ENCODE results near the gene PERCC1. TPM values are rescaled to one million over a fixed set of nuclear protein-coding genes. Genes with fewer than 3 reads are reported as not detected.

The PERCC1 gene
- total RNA-seq, 6 experiments from 2014 or later, result not detected

DNA sequence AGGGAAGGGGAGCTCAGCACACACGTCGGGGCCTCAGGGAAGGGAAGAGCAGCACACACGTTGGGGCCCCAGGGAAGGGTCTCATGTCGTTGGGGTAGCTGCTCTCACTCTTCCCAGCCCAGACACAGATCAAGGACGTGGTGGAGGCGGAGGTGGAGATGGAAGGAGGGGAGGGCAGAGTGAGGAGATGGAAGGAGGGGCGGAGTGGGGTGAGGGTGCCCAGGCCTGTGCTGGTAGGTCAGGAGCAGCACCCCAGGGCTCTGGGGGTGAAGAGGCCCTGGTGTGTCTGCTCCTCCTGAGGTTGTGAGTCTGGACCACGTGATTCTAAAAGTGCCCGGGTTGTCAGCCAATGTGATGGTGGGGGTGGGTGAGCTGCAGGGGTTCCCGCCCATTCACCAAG lies 29.1 kb downstream of the PERCC1 start:
- H3K9me3 Mint-ChIP-seq, result no peaks in the 10 kb centered on the region
- no peak overlapping the region for H3K27ac Mint-ChIP-seq
- H3K4me3 Mint-ChIP-seq, result no peak overlapping the region
- H3K27me3 Mint-ChIP-seq (ENCODE audit: insufficient read depth), result no peaks in the 10 kb centered on the region; the same call in 1 of the 2 replicates
- no peak for DNase-seq
- TF ChIP-seq, protein P1, sequence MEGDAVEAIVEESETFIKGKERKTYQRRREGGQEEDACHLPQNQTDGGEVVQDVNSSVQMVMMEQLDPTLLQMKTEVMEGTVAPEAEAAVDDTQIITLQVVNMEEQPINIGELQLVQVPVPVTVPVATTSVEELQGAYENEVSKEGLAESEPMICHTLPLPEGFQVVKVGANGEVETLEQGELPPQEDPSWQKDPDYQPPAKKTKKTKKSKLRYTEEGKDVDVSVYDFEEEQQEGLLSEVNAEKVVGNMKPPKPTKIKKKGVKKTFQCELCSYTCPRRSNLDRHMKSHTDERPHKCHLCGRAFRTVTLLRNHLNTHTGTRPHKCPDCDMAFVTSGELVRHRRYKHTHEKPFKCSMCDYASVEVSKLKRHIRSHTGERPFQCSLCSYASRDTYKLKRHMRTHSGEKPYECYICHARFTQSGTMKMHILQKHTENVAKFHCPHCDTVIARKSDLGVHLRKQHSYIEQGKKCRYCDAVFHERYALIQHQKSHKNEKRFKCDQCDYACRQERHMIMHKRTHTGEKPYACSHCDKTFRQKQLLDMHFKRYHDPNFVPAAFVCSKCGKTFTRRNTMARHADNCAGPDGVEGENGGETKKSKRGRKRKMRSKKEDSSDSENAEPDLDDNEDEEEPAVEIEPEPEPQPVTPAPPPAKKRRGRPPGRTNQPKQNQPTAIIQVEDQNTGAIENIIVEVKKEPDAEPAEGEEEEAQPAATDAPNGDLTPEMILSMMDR (IDR thresholded peaks at IDR 0.05), result no peak
- H3K36me3 Mint-ChIP-seq (ENCODE audit: low read depth), result no peaks in the 10 kb centered on the region
- H3K4me1 Mint-ChIP-seq (ENCODE audit: low read depth), result no peaks in the 10 kb centered on the region

- Mint-ChIP-seq H3K27ac (no peak overlapping the region), H3K9me3 (no peaks in the 10 kb centered on the region), H3K27me3 (ENCODE audit: insufficient read depth) (no peaks in the 10 kb centered on the region; the same call in 1 of the 2 replicates), H3K36me3 (ENCODE audit: low read depth) (no peaks in the 10 kb centered on the region), H3K4me3 (no peak overlapping the region), H3K4me1 (ENCODE audit: low read depth) (no peaks in the 10 kb centered on the region)
- no peak for DNase-seq
- TF ChIP-seq, protein P1 (IDR thresholded peaks at IDR 0.05), result no peak
These were observed 29.8 kb downstream of the PERCC1 start for GRCh38 chr16:1460602-1461138.

GRCh38 chr16:1461146-1461545 lies 30.3 kb downstream of the PERCC1 start:
- Mint-ChIP-seq H3K9me3 (no peaks in the 10 kb centered on the region), H3K27ac (no peak overlapping the region), H3K4me1 (ENCODE audit: low read depth) (no peaks in the 10 kb centered on the region), H3K27me3 (ENCODE audit: insufficient read depth) (no peaks in the 10 kb centered on the region; the same call in 1 of the 2 replicates), H3K36me3 (ENCODE audit: low read depth) (no peaks in the 10 kb centered on the region), H3K4me3 (no peak overlapping the region)
- no peak for DNase-seq
- TF ChIP-seq, protein P1 (IDR thresholded peaks at IDR 0.05), result no peak

GRCh38 chr16:1464196-1464893 lies 33.5 kb downstream of the PERCC1 start:
- no peaks in the 10 kb centered on the region for H3K36me3 Mint-ChIP-seq (ENCODE audit: low read depth)
- H3K27me3 Mint-ChIP-seq (ENCODE audit: insufficient read depth), result no peaks in the 10 kb centered on the region
- H3K4me3 Mint-ChIP-seq, result no peak overlapping the region
- TF ChIP-seq, protein P1 (IDR thresholded peaks at IDR 0.05), result no peak
- no peak for DNase-seq
- H3K9me3 Mint-ChIP-seq, result no peaks in the 10 kb centered on the region
- no peak overlapping the region for H3K27ac Mint-ChIP-seq
- no peaks in the 10 kb centered on the region for H3K4me1 Mint-ChIP-seq (ENCODE audit: low read depth)

- DNase-seq, result no peak
- no peak overlapping the region for H3K4me3 Mint-ChIP-seq
- H3K27ac Mint-ChIP-seq, result no peak overlapping the region
- H3K27me3 Mint-ChIP-seq (ENCODE audit: insufficient read depth), result no peaks in the 10 kb centered on the region
- TF ChIP-seq, protein P1 (IDR thresholded peaks at IDR 0.05), result no peak
- no peaks in the 10 kb centered on the region for H3K9me3 Mint-ChIP-seq
- H3K4me1 Mint-ChIP-seq (ENCODE audit: low read depth), result peaks cover under 1% of the 10 kb centered on the region; the same call in 1 of the 2 replicates
- H3K36me3 Mint-ChIP-seq (ENCODE audit: low read depth), result no peaks in the 10 kb centered on the region
These were observed 34.2 kb downstream of the PERCC1 start for GRCh38 chr16:1464894-1465566.
